H1 (cell line): ENCODE data around the gene CABCOCO1.

ENCODE experiments used
- BRCA1 ChIP-seq: IDR thresholded peaks from 2 replicates; pipeline ENCODE4 v1.6.1; 2012; ENCODE audit warnings: low read depth, low read length, improper control_type of control experiment
- CHD1 ChIP-seq: IDR thresholded peaks from 2 replicates; pipeline ENCODE4 v1.6.1; 2012; ENCODE audit warnings: low read depth, low read length, improper control_type of control experiment
- CREB1 ChIP-seq: IDR thresholded peaks from 2 replicates; pipeline ENCODE4 v1.6.1; 2012; ENCODE audit warnings: inconsistent platforms
- EP300 ChIP-seq, 2 experiments: IDR thresholded peaks; 1 replicate in 1 of 2; 2 replicates in 1 of 2; pipeline ENCODE4 v1.6.1; 2011 to 2012; ENCODE audit warnings: low read depth in 2 of 2, low read length in 2 of 2, mild to moderate bottlenecking in 2 of 2, borderline replicate concordance in 1 of 2, inconsistent platforms in 1 of 2, moderate library complexity in 1 of 2
- PHF8 ChIP-seq: fragments of 200-600 bp; sonication (generic); conservative IDR thresholded peaks from 2 replicates; pipeline ENCODE4 v1.7.1; 2012; ENCODE audit warnings: low read depth, mild to moderate bottlenecking, inconsistent platforms, low read length, moderate library complexity
- POLR2A ChIP-seq, 2 experiments: IDR thresholded peaks; 1 replicate in 1 of 2; 2 replicates in 1 of 2; pipeline ENCODE4 v1.6.1; 2011; ENCODE audit warnings: low read depth in 2 of 2, low read length in 2 of 2, mild to moderate bottlenecking in 2 of 2; ENCODE audit errors: control extremely low read depth in 1 of 2
- POLR2AphosphoS5 ChIP-seq: IDR thresholded peaks from 2 replicates; pipeline ENCODE4 v1.6.1; 2011; ENCODE audit warnings: low read depth, low read length
- TEAD4 ChIP-seq: IDR thresholded peaks from 2 replicates; pipeline ENCODE4 v1.6.1; 2012; ENCODE audit warnings: low read depth, low read length, inconsistent platforms, mixed read lengths
- TF ChIP-seq, protein P1 (sequence below): IDR thresholded peaks from 2 replicates; pipeline ENCODE4 v1.6.1; 2012; ENCODE audit warnings: inconsistent platforms
- TF ChIP-seq, protein P2 (sequence below), 3 experiments: IDR thresholded peaks; 1 replicate in 2 of 3; 2 replicates in 1 of 3; pipeline versions ENCODE4 v1.5.1 to v1.6.1; 2011; ENCODE audit warnings: low read length in 3 of 3, mild to moderate bottlenecking in 3 of 3, inconsistent platforms in 2 of 3, low read depth in 1 of 3, moderate library complexity in 1 of 3; ENCODE audit not compliant: insufficient read depth in 1 of 3; ENCODE audit errors: control extremely low read depth in 1 of 3

DNA sequence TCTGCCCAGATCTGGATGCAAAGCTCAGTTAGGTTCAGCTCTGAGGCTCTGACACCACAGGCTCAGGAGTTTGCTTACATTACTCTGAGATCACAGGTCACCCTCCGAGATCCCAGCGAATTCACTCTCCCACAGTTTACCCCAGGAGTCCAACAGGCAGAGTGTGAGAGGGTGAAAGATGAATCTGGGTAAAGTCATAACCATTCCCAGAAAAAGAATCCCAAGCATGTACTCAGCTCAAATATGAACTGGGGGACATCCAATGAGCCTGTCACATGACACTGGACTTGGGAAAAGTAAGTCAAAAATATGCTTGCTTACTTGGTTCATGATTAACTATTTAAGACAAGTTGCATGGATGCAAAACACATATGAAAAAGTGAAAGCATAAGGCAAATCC lies 128.5 kb downstream of the CABCOCO1 start:
- TF ChIP-seq POLR2AphosphoS5 (no peak), POLR2A (IDR thresholded peaks at IDR 0.05; ENCODE audit: control extremely low read depth in 1 of 2, low read depth in 2 of 2, low read length in 2 of 2) (no peak), EP300 (IDR thresholded peaks at IDR 0.05; ENCODE audit: borderline replicate concordance in 1 of 2, low read depth in 2 of 2, low read length in 2 of 2) (no peak), CREB1 (no peak), TEAD4 (no peak), BRCA1 (no peak), PHF8 (no peak), CHD1 (no peak)
- TF ChIP-seq, protein P1, sequence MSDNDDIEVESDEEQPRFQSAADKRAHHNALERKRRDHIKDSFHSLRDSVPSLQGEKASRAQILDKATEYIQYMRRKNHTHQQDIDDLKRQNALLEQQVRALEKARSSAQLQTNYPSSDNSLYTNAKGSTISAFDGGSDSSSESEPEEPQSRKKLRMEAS = no peak
- TF ChIP-seq, protein P2, sequence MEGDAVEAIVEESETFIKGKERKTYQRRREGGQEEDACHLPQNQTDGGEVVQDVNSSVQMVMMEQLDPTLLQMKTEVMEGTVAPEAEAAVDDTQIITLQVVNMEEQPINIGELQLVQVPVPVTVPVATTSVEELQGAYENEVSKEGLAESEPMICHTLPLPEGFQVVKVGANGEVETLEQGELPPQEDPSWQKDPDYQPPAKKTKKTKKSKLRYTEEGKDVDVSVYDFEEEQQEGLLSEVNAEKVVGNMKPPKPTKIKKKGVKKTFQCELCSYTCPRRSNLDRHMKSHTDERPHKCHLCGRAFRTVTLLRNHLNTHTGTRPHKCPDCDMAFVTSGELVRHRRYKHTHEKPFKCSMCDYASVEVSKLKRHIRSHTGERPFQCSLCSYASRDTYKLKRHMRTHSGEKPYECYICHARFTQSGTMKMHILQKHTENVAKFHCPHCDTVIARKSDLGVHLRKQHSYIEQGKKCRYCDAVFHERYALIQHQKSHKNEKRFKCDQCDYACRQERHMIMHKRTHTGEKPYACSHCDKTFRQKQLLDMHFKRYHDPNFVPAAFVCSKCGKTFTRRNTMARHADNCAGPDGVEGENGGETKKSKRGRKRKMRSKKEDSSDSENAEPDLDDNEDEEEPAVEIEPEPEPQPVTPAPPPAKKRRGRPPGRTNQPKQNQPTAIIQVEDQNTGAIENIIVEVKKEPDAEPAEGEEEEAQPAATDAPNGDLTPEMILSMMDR (IDR thresholded peaks at IDR 0.05; ENCODE audit: control extremely low read depth in 1 of 3, insufficient read depth in 1 of 3, low read depth in 1 of 3, low read length in 3 of 3) = no peak
